Activated B cell treated with CpG ODN at 0.5 μM for 24 hours (primary cell): ENCODE results near the gene KCP. TPM values are rescaled to one million over a fixed set of nuclear protein-coding genes. Genes with fewer than 3 reads are reported as not detected.

Experiments
- ATAC-seq: fragments of 200-7000 bp; cut with Tn5 transposase; one replicate; pipeline ENCODE4 v1.10.0; 2021; ENCODE audit warnings: low read depth, mild to moderate bottlenecking, moderate library complexity
- CTCF ChIA-PET: fragments of 350-600 bp; sonication (Branson Sonifier 250); formaldehyde crosslinking; loops from one replicate; lab custom pipeline; 2021; ENCODE audit warnings: antibody characterized with exemption; lab: Charles Lee
- POLR2A ChIA-PET: fragments of 350-600 bp; sonication (Branson Sonifier 250); formaldehyde crosslinking; loops from one replicate; lab custom pipeline; 2021; ENCODE audit warnings: antibody characterized with exemption; lab: Charles Lee
- DNase-seq: peaks from one replicate; pipeline ENCODE4 v3.0.0; 2022
- H3K27ac Mint-ChIP-seq: one replicate; pipeline ENCODE4 v1.8.0; 2020; ENCODE audit warnings: mixed read lengths
- H3K27me3 Mint-ChIP-seq: one replicate; pipeline ENCODE4 v1.8.0; 2021; ENCODE audit warnings: mixed read lengths
- H3K36me3 Mint-ChIP-seq: one replicate; pipeline ENCODE4 v1.8.0; 2021; ENCODE audit warnings: low read depth, mixed read lengths
- H3K4me1 Mint-ChIP-seq: one replicate; pipeline ENCODE4 v1.8.0; 2021; ENCODE audit warnings: mixed read lengths
- H3K4me3 Mint-ChIP-seq: one replicate; pipeline ENCODE4 v1.8.0; 2020; ENCODE audit warnings: mild to moderate bottlenecking, mixed read lengths
- H3K9me3 Mint-ChIP-seq: one replicate; pipeline ENCODE4 v1.8.0; 2020; ENCODE audit warnings: mixed read lengths
- intact Hi-C: fragments of 100-400 bp; cut with micrococcal nuclease; formaldehyde crosslinking; loops from one replicate; pipeline ENCODE4 v1.15.1; 2024
- total RNA-seq: library from RNA; stranded (reverse); gene quantifications from 2 replicates; pipeline ENCODE4 v1.2.3, GENCODE V29; 2022
- TF ChIP-seq, protein P1 (sequence below): fragments of 200-600 bp; IDR thresholded peaks from one replicate; pipeline ENCODE4 v1.8.0; 2022; ENCODE audit warnings: antibody characterized with exemption, mild to moderate bottlenecking

The KCP gene
- total RNA-seq, 1 donor from 2014 or later: 4.1 TPM

DNA sequence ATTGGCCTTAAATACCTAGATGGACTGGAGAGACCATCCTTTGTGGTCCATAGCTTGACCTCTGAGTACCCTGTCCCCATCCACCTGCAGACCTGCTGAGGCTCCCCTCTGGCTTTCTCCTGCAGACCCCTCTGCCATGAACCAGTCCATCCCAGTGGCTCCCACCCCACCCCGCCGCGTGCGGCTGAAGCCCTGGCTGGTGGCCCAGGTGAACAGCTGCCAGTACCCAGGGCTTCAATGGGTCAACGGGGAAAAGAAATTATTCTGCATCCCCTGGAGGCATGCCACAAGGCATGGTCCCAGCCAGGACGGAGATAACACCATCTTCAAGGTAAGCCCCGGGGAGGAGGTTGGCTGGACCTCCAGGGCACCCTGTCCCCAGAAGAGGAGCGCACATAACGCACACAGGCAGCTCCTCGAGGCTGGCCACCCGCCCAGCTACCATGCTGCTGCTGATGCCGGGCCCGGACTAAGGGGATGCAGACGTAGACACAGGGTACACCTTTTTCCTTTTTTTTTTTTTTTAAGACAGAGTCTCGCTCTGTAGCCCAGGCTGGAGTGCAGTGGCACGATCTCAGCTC, 31.5 kb upstream of the KCP start:
- Mint-ChIP-seq H3K27me3 (no peaks in the 10 kb centered on the region), H3K27ac (peak overlapping the region; percentile 24), H3K4me3 (peak overlapping the region; percentile 97), H3K9me3 (no peaks in the 10 kb centered on the region), H3K4me1 (peaks cover 55% of the 10 kb centered on the region), H3K36me3 (peaks cover 65% of the 10 kb centered on the region)
- TF ChIP-seq, protein P1, sequence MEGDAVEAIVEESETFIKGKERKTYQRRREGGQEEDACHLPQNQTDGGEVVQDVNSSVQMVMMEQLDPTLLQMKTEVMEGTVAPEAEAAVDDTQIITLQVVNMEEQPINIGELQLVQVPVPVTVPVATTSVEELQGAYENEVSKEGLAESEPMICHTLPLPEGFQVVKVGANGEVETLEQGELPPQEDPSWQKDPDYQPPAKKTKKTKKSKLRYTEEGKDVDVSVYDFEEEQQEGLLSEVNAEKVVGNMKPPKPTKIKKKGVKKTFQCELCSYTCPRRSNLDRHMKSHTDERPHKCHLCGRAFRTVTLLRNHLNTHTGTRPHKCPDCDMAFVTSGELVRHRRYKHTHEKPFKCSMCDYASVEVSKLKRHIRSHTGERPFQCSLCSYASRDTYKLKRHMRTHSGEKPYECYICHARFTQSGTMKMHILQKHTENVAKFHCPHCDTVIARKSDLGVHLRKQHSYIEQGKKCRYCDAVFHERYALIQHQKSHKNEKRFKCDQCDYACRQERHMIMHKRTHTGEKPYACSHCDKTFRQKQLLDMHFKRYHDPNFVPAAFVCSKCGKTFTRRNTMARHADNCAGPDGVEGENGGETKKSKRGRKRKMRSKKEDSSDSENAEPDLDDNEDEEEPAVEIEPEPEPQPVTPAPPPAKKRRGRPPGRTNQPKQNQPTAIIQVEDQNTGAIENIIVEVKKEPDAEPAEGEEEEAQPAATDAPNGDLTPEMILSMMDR: no peak
- intact Hi-C loops: loop anchor here (2.0 kb wide), 1 partner anchor 37 kb away; no protein-coding TSS in a partner anchor
- ChIA-PET CTCF (interaction anchor here (0.8 kb wide), 1 partner anchor 12 kb away, joined by 3 read pairs; no protein-coding TSS in a partner anchor), POLR2A (interaction anchor here (2.2 to 3.6 kb wide), 6 partner anchors 9 to 113 kb away, joined by 9 to 80 read pairs (median 24); partner anchors contain the start of genes ATP6V1F and TNPO3)
- DNase-seq (no peak), ATAC-seq (no peak)

DNA sequence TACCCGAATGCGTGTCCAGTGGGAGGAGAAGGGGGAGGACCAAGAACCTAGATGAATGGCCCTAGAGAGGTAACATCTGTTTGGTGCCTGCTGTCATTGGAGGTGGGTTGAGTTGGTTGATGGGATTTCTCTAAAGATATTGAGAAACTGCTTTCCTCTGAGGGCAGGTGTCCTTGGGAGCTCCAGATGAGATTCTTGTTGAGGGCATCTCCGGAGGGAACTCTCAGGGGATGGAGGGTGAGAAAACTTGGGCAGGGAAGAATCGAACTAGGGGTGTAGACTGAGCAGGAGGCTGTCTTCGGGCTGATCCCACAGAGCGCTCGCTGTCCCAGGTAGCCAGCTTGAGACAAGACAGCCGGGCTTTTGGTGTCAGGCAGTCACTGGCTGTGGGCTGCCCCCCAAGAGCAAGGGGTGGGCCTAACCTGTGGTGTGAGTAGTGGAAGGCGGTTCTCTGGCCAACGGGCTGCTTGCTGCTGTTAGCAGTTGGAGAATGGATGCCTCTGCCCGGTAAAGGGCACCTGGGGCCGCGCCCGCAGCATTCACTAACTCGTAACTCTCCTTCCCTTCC, 30.9 kb upstream of the KCP start:
- Mint-ChIP-seq H3K27ac (peak overlapping the region; percentile 94), H3K9me3 (no peaks in the 10 kb centered on the region), H3K36me3 (peaks cover 59% of the 10 kb centered on the region), H3K27me3 (no peaks in the 10 kb centered on the region), H3K4me1 (peaks cover 60% of the 10 kb centered on the region), H3K4me3 (peak overlapping the region; percentile 97)
- TF ChIP-seq, protein P1: no peak
- intact Hi-C loops: loop anchor here (2.0 kb wide), 1 partner anchor 37 kb away; no protein-coding TSS in a partner anchor
- ChIA-PET POLR2A (interaction anchor here (0.6 to 3.6 kb wide), 10 partner anchors 8 to 195 kb away, joined by 7 to 80 read pairs (median 18); partner anchors contain the start of genes ATP6V1F, KCP and TNPO3), CTCF (interaction anchor here (0.8 to 1.4 kb wide), 3 partner anchors 12 to 150 kb away, joined by 3 to 5 read pairs (median 4); no protein-coding TSS in a partner anchor)
- DNase-seq (no peak), ATAC-seq (no peak)

DNA sequence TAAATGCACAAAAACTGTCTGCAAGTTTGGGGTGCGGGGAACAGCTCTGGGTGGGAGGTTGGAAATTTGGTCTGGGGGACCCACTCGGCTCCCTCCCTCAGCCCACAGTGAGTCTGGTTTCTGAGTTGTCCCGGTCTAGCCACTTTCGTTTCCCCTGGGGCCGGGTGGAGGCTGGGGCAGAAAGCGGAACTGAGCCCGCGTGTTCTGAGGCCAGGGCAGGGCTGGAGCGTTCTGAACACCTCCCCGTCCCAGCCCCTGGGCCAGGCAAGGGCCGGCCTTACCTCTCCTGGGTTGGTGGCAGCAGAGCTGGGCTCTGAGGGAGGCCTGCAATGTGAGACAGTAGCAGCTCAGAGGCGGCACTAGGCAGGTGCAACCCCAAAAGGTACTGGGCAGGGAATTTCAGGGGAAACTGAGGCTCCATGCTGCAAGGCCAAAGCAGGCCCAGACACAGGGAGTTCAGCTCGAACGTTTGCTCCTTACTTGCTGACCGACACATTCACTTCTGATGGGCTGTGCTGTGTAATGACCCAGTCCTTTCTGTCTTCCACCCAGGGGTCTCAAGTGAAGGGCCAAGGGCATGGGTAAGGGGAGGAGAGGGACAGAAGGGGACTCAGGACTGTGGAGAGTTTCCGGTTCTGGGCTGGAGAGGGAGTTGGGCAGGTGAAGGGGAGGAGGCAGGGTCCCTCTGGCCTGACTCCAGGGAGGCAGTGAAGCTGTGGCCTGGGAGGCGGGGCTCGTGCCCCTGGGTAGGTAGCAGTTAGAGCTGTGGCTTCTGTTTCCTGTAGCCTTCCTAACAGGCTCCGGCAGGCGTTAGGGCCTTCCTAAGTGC, 30.2 kb upstream of the KCP start:
- ATAC-seq: peak; percentile 61
- CTCF ChIA-PET: interaction anchor here (0.8 to 2.0 kb wide), 9 partner anchors 13 to 223 kb away, joined by 3 to 15 read pairs (median 4); no protein-coding TSS in a partner anchor
- POLR2A ChIA-PET: interaction anchor here (0.6 to 4.6 kb wide), 24 partner anchors 7 to 331 kb away, joined by 3 to 80 read pairs (median 8); partner anchors contain the start of genes AHCYL2, ATP6V1F, KCP and TNPO3
- H3K4me1 Mint-ChIP-seq: peaks cover 65% of the 10 kb centered on the region
- H3K36me3 Mint-ChIP-seq: peaks cover 52% of the 10 kb centered on the region
- no peaks in the 10 kb centered on the region for H3K9me3 Mint-ChIP-seq
- intact Hi-C loops: loop anchor here (1.0 to 2.0 kb wide), 7 partner anchors 15 to 182 kb away; partner anchors contain the start of gene ATP6V1F
- DNase-seq: peak; percentile 83
- peak overlapping the region; percentile 97 for H3K4me3 Mint-ChIP-seq
- TF ChIP-seq, protein P1: no peak
- no peaks in the 10 kb centered on the region for H3K27me3 Mint-ChIP-seq
- H3K27ac Mint-ChIP-seq: peak overlapping the region; percentile 94

DNA sequence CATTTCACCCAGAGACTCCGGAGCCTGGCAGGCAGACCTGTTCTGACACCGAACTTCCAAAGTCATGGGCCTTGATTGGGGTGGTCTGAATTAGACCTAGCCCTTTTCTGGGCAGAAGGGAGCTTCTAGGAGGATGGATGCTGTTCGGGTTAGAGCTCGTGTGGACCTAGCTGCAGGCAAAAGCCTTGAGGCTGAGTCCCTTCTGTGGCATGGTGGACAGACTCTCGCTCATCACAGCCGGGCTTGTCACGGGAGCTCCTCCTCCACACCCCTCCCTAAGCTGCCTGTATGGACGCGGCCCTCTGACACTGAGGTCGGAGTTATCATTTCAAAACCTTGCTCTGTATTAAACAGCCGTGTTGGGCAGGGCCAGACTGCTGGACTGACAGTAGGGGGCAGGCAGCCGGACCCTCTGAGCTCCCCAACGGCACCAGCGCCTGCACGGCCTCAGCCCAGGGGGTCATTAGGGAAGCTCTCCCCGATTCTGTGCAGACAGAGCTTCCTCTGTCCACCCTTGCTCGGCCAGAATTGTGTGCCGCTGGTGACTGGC, 29.4 kb upstream of the KCP start:
- intact Hi-C loops: loop anchor here (1.0 to 10.0 kb wide), 10 partner anchors 15 to 675 kb away; partner anchors contain the start of genes ATP6V1F, CCDC136 and NRF1
- Mint-ChIP-seq H3K4me1 (peaks cover 71% of the 10 kb centered on the region), H3K9me3 (no peaks in the 10 kb centered on the region), H3K27me3 (no peaks in the 10 kb centered on the region), H3K36me3 (peaks cover 44% of the 10 kb centered on the region), H3K27ac (peak overlapping the region; percentile 94), H3K4me3 (peak overlapping the region; percentile 97)
- TF ChIP-seq, protein P1: no peak
- peak; percentile 38 for ATAC-seq
- DNase-seq: peak; percentile 65
- CTCF ChIA-PET: interaction anchor here (0.8 to 2.0 kb wide), 9 partner anchors 15 to 224 kb away, joined by 3 to 15 read pairs (median 4); no protein-coding TSS in a partner anchor
- POLR2A ChIA-PET: interaction anchor here (0.7 to 4.6 kb wide), 31 partner anchors 8 to 331 kb away, joined by 3 to 80 read pairs (median 6); partner anchors contain the start of genes AHCYL2, ATP6V1F, KCP and TNPO3
